ENCODE results near the gene GPR37L1. TPM values are rescaled to one million over a fixed set of nuclear protein-coding genes. Genes with fewer than 3 reads are reported as not detected.
"Not testable (repeated sequence)": the region's sequence is repeated elsewhere in the genome, so short reads cannot be mapped to it uniquely, and the experiment has no call there.

GPR37L1 gene
- total RNA-seq, 8 experiments from 2014 or later = 0.27 to 9.8 (median 0.64) TPM

DNA sequence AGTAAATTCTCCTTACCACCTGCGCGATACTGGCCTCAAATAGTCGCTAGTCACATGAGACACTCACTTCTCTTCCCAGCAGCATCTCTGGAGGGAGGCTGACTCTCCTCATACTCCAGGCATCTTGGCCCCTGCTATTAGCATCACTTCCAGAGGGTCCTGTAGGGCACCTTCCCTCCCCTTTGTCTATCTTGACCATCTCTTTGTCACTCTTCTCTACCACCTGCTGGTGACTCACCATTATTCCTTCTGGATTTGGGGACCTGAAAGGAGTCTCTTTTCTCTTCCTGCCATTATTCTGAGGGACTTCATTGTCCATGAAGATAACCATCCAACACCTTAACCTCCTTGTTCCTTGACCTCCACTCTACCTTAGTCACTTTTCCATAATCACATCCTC is 31.7 kb upstream of the GPR37L1 start:
- ATAC-seq (replicated peaks in 6 of 8) = no peak
- no peak overlapping the region for H3K4me3 ChIP-seq
- in situ Hi-C loops (cut with MboI; ENCODE audit: low pct_unique_long_range_greater_than_20kb in 2 of 9, low sequenced_read_pairs in 9 of 9, unreplicated experiment in 9 of 9) = no loop called here
- H3K4me1 ChIP-seq (replicated peaks in 1 of 2) = peaks cover 25 to 27% of the 10 kb centered on the region in 2 donors
- no peak overlapping the region for H3K27ac ChIP-seq
- WGBS, 10 experiments = 85 to 100% (median 93%) methylated on average over 2 to 3 of the region's 3 CpGs; no CpG with 5 or more reads in 5 of the 10 experiments

DNA sequence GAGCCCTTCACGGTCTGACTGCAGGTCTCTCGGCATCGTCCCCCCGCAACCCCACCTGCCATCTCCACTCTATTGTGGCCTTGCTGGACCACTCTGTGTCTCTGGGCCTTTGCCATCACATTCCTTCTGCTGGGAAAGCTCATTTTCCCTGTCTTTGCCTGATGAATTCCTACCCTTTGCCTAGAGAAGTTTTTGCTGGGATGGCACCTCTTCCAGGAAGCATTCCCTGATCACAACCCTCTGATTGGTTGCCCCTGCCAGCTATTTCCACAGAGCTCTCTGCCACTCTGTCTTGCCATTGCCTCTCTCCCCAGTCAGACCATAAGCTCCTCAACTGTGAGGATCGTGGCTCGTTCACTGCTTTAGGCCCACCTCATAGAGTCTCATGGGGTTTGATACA is 28.9 kb upstream of the GPR37L1 start:
- in situ Hi-C loops (cut with MboI; ENCODE audit: low pct_unique_long_range_greater_than_20kb in 2 of 9, low sequenced_read_pairs in 9 of 9, unreplicated experiment in 9 of 9) = no loop called here
- 66 to 100% (median 91%) methylated on average over 3 to 6 of the region's 6 CpGs; no CpG with 5 or more reads in 2 of the 10 experiments for WGBS, 10 experiments
- H3K27ac ChIP-seq = no peak overlapping the region
- H3K4me1 ChIP-seq (replicated peaks in 1 of 2) = no peaks in the 10 kb centered on the region
- H3K4me3 ChIP-seq = no peak overlapping the region
- no peak for ATAC-seq (replicated peaks in 6 of 8)

DNA sequence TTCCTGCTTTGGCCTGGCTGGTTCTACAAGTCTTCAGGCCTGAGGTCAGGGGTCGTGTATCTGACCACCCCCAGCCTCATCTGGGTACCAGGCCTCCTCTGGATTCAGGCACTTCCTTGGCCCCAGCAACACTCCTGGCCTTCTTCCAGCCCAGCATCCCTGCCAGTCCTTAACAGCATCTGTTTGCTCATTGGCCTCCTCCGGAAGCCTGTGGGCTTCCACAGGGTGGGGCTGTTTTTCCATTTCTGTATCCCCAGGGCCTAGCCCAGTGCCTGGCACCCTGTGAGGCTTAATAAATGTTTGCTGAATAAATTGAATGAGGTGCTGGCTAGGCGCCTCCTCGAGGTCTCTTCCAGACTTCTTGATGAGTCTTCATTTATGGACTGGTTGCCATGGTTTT is 21.5 kb upstream of the GPR37L1 start:
- peaks cover 6 to 11% of the 10 kb centered on the region in 2 donors for H3K4me1 ChIP-seq (replicated peaks in 1 of 2)
- H3K4me3 ChIP-seq = no peak overlapping the region
- no peak overlapping the region for H3K27ac ChIP-seq
- in situ Hi-C loops (cut with MboI; ENCODE audit: low pct_unique_long_range_greater_than_20kb in 2 of 9, low sequenced_read_pairs in 9 of 9, unreplicated experiment in 9 of 9) = loop anchor here in 2 of 9 experiments (25.0 kb wide), 2 partner anchors 89 to 214 kb away; partner anchors contain the start of genes ELF3 (in 1 of the 2) and SHISA4 (in 1 of the 2)
- peak in 3 of 8 experiments; percentile 16 to 58 (median 20) for ATAC-seq (replicated peaks in 6 of 8)
- 0 to 100% (median 51%) methylated on average over 1 to 4 of the region's 4 CpGs; no CpG with 5 or more reads in 3 of the 10 experiments for WGBS, 10 experiments

DNA sequence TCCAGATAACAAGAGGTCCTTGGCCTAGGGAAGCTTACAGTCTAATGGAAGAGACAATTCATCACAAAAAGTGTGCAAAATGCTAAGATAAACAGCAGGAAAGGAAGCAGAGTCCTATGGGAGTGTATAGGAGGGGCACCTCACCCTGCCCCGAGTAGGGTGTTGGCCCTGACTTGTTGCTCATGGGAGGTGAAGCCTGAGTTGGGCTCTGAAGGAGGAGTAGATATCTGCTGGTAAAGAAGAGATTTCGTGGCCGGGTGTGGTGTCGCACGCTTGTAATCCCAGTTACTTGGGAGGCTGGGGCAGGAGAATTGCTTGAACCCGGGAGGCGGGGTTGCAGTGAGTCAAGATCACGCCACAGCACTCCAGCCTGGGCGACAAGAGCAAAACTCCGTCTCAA is 18.6 kb upstream of the GPR37L1 start:
- no peak overlapping the region for H3K4me3 ChIP-seq
- WGBS, 10 experiments = 30 to 100% (median 95%) methylated on average over 2 to 10 of the region's 10 CpGs; no CpG with 5 or more reads in 4 of the 10 experiments
- peaks cover 18 to 29% of the 10 kb centered on the region in 2 donors for H3K4me1 ChIP-seq (replicated peaks in 1 of 2)
- no peak overlapping the region for H3K27ac ChIP-seq
- peak in 1 of 8 experiments; percentile 2 for ATAC-seq (replicated peaks in 6 of 8)
- in situ Hi-C loops (cut with MboI; ENCODE audit: low pct_unique_long_range_greater_than_20kb in 2 of 9, low sequenced_read_pairs in 9 of 9, unreplicated experiment in 9 of 9) = loop anchor here in 2 of 9 experiments (25.0 kb wide), 2 partner anchors 92 to 217 kb away; partner anchors contain the start of genes ELF3 (in 1 of the 2) and SHISA4 (in 1 of the 2)

DNA sequence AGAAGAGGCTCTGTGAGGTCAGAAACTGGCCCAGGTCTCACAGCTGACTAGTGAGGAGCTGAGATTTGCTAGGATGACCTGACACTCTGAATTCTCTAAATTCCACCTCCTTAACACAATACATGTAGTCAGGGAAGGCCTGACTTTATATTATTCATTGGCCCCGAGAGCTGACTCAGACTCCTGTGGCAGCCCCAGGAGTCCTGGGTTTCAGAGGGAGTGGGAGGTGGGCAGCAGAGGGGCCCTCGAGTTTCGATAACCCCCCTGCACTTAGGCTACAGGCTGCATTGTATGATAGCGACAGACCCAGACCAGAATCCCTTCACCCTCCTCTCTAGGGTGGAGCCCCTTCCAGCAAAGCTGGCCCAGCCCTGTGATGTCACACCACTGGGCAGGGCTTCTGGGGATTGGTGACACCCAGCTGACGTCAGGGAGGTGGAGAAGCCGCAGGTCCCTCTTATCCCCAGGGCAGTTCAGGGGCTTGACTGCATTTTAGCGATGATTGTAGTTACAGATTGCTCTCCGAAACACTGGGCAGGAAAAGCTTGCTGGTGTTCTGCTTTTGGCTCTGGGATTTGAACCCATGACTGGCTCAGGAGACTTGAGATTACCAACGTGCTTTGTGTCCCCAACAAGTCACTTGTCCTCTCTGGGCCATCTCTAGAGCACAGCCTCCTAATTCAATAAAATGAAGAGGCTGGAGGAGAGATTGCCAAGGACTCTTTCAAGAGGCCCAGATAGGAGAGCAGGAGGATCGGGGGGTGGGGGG is 17.0 kb upstream of the GPR37L1 start:
- Histone ChIP-seq H3K4me3 (no peak overlapping the region), H3K27ac (no peak overlapping the region), H3K4me1 (replicated peaks in 1 of 2) (peaks cover 18 to 29% of the 10 kb centered on the region in 2 donors)
- in situ Hi-C loops (cut with MboI; ENCODE audit: low pct_unique_long_range_greater_than_20kb in 2 of 9, low sequenced_read_pairs in 9 of 9, unreplicated experiment in 9 of 9) = loop anchor here in 2 of 9 experiments (25.0 kb wide), 2 partner anchors 93 to 218 kb away; partner anchors contain the start of genes ELF3 (in 1 of the 2) and SHISA4 (in 1 of the 2)
- ATAC-seq (replicated peaks in 6 of 8) = peak; percentile 87 to 96 (median 90)
- 31 to 100% (median 41%) methylated on average over 1 to 10 of the region's 10 CpGs; no CpG with 5 or more reads in 4 of the 10 experiments for WGBS, 10 experiments

DNA sequence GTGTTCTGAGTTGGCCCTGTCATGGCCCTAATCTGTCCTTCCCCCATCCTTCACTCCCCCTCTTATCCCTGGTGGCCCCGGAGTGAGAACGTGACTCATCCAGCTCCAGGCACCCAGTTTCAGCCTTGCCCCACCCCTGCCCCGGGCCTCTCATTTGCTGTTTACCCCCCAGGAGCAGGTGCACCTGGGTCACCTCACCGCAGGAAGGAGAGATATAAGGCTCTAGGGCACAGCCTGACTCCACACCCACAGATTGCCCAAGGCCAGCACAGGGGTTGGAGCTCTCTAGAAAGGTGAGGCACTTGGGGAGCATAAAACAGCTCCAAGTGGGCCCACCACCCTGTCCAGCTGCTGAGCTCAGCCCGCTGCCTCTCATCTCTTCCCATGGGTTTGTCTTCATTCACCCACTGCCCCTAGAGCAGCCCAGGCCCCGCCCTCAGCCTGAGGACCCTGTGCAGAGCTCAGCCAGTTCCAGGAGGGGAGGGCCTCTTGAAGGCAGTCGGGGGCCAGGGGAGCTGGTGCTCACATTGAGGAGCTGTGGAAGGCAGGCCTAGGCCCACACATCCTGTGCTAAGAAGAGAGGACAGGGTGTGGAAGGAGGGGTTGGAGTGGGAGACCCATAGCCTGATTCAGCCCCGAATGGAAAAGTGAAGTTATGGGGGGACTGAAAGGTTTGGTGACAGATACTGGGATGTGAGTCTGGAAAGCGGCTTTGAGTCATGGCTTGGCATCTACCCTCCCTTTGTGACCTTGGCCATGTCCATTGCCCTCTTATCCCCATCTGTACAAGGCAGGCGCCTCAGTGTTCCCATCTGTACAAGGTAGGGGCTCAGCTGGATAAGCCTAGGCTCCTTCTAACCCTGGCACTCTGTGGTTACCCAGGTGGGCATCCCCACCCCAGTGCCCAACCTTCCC is 16.1 kb upstream of the GPR37L1 start:
- no peak overlapping the region for H3K4me3 ChIP-seq
- peak in 7 of 8 experiments; percentile 2 to 17 (median 10) for ATAC-seq (replicated peaks in 6 of 8)
- H3K27ac ChIP-seq = peak overlapping the region in 1 of 2 donors; percentile 21
- WGBS, 10 experiments = 59 to 82% (median 65%) methylated on average over 2 to 3 of the region's 10 CpGs; no CpG with 5 or more reads in 6 of the 10 experiments
- in situ Hi-C loops (cut with MboI; ENCODE audit: low pct_unique_long_range_greater_than_20kb in 2 of 9, low sequenced_read_pairs in 9 of 9, unreplicated experiment in 9 of 9) = loop anchor here in 2 of 9 experiments (25.0 kb wide), 2 partner anchors 94 to 219 kb away; partner anchors contain the start of genes ELF3 (in 1 of the 2) and SHISA4 (in 1 of the 2)
- peaks cover 18 to 29% of the 10 kb centered on the region in 2 donors for H3K4me1 ChIP-seq (replicated peaks in 1 of 2)

DNA sequence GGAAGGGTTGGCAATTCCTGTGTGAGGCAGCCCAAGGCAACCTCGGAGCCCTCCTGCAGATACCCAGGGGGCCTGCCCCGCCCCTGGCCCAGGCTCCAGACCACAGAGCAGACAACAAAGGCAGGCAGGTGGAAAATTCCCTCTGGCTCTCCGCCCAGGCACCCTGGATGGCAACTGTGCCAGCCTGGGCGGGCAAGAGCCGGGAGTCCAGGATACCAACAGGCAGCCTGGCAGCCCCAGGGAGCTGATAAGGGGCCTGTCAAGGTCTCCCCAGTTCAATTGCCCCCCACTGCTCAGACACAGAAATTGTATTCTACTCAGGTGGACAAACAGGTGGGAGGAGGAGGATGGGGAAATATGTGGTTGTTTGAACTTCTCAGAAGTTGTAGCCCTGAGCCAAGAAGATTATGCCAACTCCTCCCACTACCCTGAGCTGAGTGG is 15.4 kb upstream of the GPR37L1 start:
- 50 to 100% (median 86%) methylated on average over 2 to 4 of the region's 5 CpGs; no CpG with 5 or more reads in 6 of the 10 experiments for WGBS, 10 experiments
- H3K4me1 ChIP-seq (replicated peaks in 1 of 2) = peaks cover 18 to 29% of the 10 kb centered on the region in 2 donors
- in situ Hi-C loops (cut with MboI; ENCODE audit: low pct_unique_long_range_greater_than_20kb in 2 of 9, low sequenced_read_pairs in 9 of 9, unreplicated experiment in 9 of 9) = loop anchor here in 2 of 9 experiments (25.0 kb wide), 2 partner anchors 95 to 220 kb away; partner anchors contain the start of genes ELF3 (in 1 of the 2) and SHISA4 (in 1 of the 2)
- ATAC-seq (replicated peaks in 6 of 8) = no peak
- no peak overlapping the region for H3K27ac ChIP-seq
- no peak overlapping the region for H3K4me3 ChIP-seq

DNA sequence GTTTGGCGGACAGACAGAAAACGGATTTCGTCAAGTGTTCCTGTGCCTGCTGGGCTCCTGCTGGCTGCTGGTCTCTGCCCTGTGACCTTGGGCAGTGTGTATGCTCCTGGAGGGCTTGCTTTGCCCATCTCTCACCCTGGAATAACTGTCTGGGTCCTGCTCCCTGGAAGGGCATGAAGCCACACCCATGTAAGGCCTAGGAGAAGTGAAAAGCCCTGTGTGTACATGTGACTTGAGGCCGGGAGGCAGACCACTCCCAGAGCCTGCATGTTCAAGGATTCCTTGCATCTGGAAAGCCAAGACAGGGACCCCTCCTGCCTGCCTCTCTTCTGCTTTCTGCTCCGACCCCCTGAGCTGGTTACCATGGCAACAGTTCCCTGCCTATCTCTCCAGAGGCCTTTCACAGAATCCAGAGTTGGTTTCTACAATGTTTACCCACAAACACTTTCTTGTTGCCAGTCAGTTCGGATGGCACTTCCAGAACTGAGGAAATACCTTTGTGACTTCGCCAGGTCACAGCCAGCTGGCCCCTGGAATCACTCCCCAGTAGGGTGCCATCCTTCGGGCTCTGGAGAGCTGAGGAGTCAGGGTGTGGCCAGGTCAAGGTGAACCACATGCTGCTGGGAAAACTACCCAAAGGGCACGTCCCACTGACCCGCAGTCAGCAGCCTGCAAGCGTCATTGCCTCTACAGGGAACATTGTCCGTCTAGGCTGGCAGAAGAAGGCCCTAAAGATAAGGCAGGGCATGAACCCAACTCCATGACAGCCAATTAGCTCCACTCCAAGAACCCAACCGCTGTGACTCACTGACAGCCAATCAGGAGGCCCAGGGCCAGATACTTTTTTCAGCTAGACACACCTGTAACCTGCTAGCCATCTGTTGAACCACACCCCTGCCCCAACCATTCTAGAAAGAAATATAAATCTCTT is 14.7 kb upstream of the GPR37L1 start:
- Histone ChIP-seq H3K4me1 (replicated peaks in 1 of 2) (peaks cover 21 to 31% of the 10 kb centered on the region in 2 donors), H3K4me3 (no peak overlapping the region), H3K27ac (no peak overlapping the region)
- ATAC-seq (replicated peaks in 6 of 8) = peak in 6 of 8 experiments; percentile 5 to 61 (median 42)
- in situ Hi-C loops (cut with MboI; ENCODE audit: low pct_unique_long_range_greater_than_20kb in 2 of 9, low sequenced_read_pairs in 9 of 9, unreplicated experiment in 9 of 9) = loop anchor here in 2 of 9 experiments (25.0 kb wide), 2 partner anchors 96 to 221 kb away; partner anchors contain the start of genes ELF3 (in 1 of the 2) and SHISA4 (in 1 of the 2)
- 25 to 83% (median 68%) methylated on average over 1 to 13 of the region's 13 CpGs; no CpG with 5 or more reads in 2 of the 10 experiments for WGBS, 10 experiments

DNA sequence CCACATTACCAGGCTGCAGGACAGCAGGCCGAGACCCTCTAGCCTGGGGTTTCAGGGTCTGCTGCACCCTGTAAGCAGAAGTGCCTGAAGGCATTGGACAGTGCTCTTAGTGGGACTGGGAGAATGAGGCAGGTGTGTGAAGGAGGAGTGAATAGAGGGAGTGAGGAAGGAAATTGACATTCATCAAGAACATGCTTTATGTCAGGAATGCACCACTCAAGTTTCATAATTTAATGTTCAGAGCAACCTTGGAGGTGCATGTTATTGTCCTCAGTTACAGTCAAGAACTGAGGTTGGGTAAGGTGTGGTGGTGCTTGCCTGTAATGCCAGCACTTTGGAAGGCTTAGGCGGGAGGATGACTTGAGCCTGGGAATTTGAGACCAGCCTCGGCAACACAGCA is 11.7 kb upstream of the GPR37L1 start:
- in situ Hi-C loops (cut with MboI; ENCODE audit: low pct_unique_long_range_greater_than_20kb in 2 of 9, low sequenced_read_pairs in 9 of 9, unreplicated experiment in 9 of 9) = loop anchor here in 5 of 9 experiments (10.0 to 25.0 kb wide), 5 partner anchors 96 to 224 kb away; partner anchors contain the start of genes ELF3 (in 4 of the 5) and SHISA4 (in 1 of the 5)
- Histone ChIP-seq H3K4me1 (replicated peaks in 1 of 2) (peaks cover 22 to 34% of the 10 kb centered on the region in 2 donors), H3K27ac (no peak overlapping the region), H3K4me3 (no peak overlapping the region)
- ATAC-seq (replicated peaks in 6 of 8) = no peak
- 83 to 100% (median 92%) methylated on average over 1 to 3 of the region's 3 CpGs; no CpG with 5 or more reads in 4 of the 10 experiments for WGBS, 10 experiments

DNA sequence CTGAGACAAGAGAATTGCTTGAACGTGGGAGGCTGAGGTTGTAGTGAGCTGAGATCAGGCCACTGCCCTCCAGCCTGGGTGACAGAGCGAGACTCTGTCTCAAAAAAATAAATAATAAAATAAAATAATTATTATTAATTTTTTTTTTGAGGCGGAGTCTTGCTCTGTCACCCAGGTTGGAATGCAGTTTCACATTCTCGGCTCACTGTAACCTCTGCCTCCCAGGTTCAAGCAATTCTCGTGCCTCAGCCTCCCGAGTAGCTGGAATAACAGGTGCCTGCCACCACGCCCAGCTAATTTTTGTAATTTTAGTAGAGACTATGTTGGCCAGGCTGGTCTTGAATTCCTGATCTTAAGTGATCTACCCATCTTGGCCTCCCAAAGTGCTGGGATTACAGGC is 11.1 kb upstream of the GPR37L1 start:
- not testable (repeated sequence) for H3K4me3 ChIP-seq; H3K27ac ChIP-seq; ATAC-seq (replicated peaks in 6 of 8)
- 52 to 100% (median 90%) methylated on average over 1 to 7 of the region's 7 CpGs; no CpG with 5 or more reads in 2 of the 10 experiments for WGBS, 10 experiments
- H3K4me1 ChIP-seq (replicated peaks in 1 of 2) = peaks cover 22 to 27% of the 10 kb centered on the region in 2 donors
- in situ Hi-C loops (cut with MboI; ENCODE audit: low pct_unique_long_range_greater_than_20kb in 2 of 9, low sequenced_read_pairs in 9 of 9, unreplicated experiment in 9 of 9) = loop anchor here in 5 of 9 experiments (10.0 to 25.0 kb wide), 5 partner anchors 97 to 224 kb away; partner anchors contain the start of genes ELF3 (in 4 of the 5) and SHISA4 (in 1 of the 5)

Measured in motor neuron (in vitro differentiated cells).